CD4-positive, alpha-beta T cell treated with Interleukin-6 at 100 ng/mL for 8 hours (primary cell): ENCODE measurements around the gene IFRD2.
"Not testable (repeated sequence)": the region's sequence is repeated elsewhere in the genome, so short reads cannot be mapped to it uniquely, and the experiment has no call there.

ENCODE experiments used
- DNase-seq: peaks from one replicate; pipeline ENCODE4 v3.0.0-alpha.2; 2020; ENCODE audit warnings: mixed read lengths, low spot score

Gene IFRD2

DNA sequence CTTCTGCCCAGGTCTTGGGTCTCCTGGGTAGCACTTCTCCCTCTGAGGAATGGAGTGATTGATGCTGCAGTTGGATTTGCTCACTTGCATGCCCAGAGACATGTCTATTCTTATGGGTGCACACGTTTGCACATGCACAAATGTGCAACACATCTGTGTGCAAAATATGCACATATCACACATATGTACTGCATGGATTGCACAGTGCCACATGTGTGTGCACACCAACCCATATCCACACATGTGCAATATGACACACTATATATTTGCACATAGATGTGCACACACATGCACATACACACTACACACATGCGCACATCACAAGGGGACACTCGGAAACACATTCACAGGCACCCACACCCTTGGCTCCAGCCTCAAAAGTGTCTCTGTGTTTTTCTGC is 24.0 kb downstream of the IFRD2 start:
- DNase-seq, result no peak

DNA sequence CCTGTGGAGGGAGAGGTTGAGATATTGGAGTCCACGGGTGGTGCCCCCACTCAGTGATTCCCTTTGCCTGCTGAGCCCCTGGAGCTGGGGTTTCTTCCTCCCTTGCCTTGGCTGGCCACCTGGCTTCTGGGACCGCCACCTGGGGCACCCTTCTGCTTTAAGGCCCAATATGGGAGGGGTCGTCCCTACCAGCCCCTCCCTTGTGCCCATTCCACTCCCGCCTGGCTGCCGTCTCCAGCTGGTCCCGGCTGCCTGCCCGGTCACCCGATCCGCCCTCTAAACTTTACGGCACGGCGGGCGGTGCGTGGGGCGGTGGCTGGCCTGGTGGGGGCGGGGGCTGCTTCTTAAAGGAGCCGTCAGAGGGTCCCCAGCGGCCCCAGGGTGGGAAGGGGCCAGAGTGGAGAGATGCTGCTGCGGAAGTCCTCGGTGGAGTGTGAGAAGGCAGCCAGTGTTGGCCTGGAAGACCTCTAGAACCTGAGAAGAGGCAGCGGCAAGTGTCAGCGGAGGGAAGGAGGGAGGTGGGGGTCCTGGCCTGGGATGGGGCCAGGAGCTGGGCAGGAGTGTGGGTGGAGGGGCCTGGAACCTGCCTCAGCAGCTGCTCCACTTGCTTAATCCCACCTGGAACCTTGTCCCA is 24.8 kb downstream of the IFRD2 start:
- DNase-seq, result no peak

DNA sequence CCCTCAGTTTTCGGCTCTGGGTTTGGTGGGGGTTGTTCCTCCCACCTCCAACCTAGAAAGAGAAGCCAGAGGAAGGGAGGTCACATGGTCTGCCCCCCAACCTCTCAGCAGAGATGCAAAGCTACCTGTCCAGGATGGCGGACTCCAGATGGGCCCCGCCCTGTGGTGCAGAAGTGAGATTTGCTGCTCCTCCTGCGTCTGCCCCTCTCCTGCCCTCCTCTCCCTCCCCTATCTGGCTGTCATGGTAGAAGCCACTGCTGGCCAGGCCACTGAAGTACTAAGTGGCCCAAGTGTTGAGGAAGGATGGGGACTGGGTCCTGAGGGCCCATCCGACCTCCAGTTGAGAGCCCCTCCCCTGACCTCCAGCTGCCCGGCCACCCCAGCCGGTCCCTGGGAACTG is 25.4 kb downstream of the IFRD2 start:
- DNase-seq, result no peak

DNA sequence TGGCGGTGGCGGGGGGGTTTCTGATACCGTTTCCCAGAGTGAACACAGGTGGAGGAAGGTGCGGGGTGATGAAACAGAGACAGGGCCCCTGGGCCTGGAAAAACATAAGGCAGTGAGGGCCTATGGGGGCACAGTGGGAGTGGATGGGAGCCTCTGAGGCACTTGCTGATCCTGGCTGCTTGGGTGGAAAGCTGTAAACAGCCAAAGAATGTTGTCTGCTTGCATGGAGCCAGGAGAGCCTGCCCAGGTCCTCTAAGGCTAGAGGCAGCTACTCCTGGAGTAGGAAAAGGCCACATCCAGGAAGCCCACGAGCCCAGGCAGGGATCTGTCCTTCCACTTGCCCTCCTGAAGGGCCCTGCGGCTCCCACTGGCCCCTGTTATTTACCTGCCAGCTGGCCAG is 26.2 kb downstream of the IFRD2 start:
- no peak for DNase-seq

DNA sequence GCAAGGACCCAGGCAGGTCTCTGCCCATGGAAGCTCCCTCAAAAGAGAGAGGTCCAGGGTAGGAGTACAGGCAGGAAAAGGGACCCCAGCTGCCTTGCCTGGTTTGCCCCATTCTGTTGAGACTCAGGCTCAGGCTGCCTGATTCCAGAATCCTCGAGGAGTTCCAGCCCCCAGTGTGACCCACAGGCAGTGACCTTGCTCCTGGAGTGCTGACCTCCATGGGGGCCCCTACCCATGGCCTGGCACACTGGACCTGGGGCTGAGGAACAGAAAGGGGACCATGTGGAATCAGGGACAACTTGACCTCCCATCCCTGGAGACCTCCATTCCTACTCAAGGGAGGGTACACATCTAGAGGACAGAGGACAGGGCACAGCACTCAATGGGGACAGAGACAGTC is 26.7 kb downstream of the IFRD2 start:
- DNase-seq, result no peak

DNA sequence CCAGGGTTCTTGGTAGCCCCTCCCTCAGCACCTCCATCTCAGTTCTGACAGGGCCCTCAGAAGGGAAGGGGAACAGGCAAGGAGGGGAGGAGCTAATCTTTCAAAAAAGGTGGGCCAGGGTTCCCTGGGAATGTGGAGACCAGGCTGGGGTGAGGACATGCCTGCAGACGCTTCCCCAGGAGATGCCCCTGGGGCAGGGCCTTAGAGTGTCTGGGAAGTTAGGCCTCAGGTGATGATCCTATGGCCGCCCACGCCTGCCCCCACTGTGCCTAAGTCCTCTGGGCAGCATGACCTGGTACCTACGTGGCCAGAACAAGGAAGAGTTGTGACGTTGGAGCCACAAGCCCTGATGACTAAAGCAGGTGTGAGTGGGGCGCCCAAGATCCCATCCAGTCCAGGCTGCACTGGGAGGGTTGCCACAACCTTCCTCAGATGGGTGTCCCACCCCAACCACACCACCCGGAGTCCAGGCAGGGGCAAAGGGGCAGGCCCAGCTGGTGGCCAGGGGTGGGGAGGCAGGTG is 27.2 kb downstream of the IFRD2 start:
- DNase-seq, result no peak

DNA sequence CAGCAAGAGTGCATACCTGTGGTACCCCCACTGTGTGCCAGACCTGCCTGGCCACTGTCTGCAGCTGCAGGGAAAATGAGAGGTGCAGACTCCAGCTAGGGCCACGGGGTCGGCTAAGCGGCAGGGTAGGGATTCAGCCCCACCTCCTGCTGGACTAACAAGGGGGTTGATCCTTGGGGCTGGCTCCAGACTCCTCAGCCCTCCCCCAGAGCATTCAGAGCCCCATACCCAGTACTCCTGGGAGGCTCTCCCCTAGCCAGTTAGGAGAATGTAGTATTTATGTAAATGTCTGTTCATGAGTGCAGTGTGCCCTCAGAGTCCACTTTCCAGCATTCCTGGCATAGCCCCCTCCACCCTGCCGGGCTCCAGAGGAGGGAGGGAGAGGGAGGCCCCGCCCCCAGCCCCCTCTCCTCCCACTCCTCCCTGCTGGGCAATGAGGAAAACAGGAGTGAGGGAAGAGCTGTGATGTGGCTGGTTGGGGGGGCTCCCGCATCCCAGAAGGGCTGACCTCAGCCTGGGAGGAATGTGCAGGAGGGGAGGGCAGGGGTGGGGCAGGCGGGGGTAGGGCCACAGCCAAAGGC is 27.8 kb downstream of the IFRD2 start:
- DNase-seq, result no peak

DNA sequence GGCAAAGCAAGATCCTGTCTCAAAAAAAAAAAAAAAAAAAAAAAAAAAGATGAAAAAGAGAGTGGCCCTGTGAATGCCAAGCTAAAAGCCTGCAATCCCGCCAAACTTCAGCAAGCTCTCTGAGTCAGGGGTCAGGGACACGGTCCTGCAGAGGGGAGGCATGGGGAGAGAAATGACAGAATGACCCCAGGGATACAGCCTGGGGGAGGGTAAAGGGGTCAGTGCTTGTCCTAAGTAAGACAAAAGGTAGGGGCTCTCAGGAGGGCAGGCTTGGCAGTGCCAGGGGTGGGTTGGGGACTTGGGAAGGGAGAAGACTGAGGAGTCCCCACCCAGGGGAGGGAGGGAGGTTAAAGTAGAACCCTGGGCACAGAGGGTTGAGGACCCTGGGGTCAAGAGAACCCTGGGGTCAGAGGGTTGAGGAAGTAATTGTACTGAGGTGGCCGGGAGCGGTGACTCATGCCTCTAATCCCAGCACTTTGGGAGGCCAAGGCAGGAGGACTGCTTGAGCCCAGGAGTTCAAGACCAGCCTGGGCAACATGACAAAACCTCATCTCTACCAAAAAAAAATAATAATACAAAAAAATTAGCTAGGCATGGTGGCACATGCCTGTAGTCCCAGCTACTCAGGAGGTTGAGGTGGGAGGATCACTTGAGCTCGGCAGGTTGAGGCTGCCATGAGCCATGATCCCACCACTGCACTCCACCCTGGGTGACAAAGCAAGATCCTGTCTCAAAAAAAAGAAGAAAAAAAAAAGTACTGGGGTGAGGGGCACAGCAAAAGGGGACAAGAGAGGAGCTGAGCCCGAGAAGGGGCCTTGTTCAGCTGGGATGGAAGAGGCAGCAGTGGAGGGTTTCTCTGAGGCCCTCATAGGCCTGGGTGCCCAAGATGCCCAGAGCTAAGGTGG is 28.5 kb downstream of the IFRD2 start:
- no peak for DNase-seq

DNA sequence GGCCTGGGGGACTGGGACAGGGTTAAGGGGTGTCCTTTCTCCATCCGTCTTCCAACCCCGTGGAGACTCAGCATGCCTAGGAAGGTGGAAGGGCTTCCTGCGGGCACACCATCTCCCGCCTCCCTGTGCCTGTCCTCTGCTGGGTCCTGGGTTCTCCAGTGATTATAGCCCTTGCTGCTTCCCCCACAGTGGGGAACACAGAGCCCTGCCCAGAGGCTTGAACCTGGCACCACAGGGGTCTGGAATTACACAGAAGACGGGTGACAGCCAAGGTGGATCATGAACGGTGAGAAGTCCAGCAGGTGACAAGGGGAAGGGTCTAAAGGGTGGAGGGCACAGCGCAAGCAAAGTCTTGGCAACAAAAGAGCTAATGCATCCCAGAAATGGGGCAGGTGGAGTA is 29.5 kb downstream of the IFRD2 start:
- DNase-seq, result no peak

DNA sequence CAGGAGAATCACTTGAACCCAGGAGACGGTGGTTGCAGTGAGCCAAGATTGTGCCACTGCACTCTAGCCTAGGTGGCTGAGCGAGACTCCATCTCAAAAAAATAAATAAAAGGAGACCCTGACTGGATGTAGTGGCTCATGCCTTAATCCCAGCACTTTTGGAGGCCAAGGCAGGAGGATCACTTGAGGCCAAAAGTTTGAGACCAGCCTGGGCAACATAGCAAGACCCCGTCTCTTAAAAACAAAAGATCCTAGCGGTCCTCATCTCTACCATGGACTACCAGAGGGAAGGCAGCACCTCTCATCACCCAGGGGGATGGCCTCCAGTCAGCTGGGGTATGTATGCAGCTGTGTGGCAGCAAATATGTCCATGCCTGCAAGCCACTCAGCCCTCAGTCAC is 30.0 kb downstream of the IFRD2 start:
- DNase-seq, result not testable (repeated sequence)

DNA sequence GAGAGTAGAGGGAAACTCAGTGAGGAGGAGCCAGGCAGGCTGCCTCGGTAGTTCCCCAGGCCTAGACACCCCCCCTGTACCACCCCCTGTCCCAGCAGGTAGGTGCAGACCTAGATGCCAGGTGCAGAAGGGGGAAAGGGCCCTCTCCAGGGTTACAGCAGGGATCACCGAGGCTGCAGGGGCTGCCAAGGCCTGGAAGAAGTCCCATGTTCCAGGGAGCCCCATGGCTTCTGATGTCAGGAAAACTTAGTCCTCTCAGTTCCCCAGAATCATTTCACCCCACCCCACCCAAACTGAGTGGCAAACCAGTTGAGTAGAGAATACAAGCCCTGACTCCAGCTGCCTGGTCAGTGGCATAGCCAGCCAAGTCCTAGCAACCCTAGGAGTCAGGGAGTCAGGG is 30.7 kb downstream of the IFRD2 start:
- no peak for DNase-seq

DNA sequence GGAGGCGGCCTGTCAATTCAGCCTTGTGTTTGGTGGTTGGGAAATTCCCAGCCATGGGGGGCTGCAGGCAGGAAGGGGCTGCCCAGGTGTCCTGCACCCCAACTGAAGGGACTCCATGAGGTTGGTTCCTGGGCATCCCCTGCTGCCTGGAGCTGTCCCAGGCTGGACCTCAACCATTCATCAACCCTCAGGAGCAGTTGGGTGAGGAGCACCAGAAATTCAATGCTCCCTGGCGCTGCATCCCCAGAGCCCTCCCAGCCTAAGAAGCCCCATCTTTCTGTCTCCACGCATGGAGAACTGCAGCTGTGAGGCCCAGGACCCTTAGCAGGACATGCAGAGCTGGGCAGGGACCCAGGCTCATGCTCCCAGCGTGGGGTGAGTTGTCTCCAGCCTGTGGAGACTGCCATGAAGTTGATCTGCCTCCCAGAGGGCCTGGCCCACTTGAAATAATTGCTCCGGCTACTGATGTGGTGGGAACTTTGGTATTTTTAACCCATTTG is 31.2 kb downstream of the IFRD2 start:
- no peak for DNase-seq

DNA sequence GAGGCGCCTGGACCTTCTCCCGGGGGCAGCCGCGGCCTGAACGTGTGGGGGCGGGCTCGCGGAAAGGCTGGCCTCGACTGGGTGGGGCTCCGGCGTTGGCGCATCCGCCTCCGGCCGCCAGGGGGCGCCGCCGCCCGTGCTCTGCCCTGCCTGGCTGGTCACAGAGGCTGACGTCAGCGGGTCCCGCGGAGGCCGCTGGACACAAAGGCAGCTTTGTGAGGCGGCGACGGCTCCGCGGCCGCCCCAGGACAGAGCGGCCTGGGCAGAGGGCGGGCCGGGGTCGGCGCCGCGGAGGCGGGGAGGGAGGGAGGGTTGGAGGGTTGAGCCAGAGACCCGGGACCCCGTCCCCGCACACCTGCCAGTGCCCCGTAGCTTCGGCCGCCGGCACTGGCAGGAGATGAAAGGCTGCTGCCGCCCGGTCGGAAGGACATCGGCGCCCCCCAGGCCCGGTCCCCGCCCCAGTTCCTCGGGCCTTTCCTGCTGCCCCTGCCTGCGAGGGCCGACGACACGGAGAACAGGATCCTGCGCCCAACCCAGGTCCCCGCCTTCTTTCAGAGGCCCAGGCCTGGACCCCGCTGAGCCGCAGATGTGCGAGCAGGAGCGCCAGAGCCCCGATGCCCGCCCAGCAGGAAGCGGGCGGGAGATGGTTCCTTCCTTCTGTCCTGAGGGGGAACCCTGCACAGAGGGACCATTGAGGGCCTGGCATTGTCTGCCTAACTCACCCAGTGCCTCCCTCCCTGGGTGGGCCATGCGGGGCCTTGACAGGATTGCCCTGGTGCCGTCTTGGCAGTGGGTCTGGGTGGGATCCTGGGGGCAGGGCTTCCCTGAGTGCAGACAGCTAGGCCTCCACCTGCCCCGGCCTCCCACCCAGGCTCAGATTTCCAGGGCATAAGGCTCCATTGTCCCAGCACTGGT is 31.9 kb downstream of the IFRD2 start:
- DNase-seq, result peak; percentile 78

DNA sequence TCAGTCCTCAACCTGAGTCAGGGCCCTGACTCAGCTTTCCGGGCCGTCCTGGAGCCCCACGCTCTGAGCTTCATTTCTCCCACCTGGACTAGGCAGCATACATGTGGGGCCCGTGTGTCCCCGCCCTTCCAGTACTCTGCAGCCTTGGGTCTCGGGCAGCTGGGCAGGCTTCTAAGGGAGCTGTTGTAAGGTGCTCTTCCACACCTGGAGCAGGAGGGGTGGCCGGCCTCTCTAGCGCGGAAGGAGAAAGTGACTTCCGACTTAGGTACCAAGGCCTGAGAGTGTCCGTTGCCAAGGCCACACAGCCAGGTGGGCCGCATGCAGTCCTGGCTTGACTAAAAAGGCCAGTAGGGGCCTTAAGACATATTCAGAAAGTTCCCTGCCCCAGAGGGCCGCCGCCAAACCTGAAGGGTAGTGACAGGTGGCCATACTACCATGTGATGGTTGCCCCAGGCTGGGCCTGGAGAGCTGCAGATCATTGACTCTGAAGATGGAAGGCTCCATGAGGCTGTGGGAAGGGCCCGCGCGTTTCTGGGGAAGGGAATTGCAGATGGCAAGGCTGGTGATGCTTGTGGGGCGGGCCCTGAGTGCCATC is 32.7 kb downstream of the IFRD2 start:
- no peak for DNase-seq

DNA sequence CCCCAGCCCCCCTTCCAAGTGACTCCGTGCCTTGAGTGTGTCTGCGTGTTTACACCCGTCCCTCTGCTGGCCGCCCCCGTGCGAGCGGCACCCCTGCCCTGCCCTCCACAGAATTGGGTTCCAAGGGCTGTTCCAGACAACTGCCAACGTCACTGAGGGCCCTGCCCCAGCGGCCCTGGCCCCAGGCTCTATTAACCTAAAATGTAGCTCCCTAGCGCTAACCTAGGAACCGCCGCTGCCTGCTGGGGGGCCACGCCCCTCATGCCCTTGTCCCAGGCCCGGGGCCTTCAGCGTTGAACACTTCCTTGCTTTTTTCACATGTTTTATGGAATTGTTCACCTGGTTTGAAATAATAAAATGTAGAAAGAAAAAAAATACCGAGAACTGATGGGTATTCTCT is 33.2 kb downstream of the IFRD2 start:
- DNase-seq, result no peak

DNA sequence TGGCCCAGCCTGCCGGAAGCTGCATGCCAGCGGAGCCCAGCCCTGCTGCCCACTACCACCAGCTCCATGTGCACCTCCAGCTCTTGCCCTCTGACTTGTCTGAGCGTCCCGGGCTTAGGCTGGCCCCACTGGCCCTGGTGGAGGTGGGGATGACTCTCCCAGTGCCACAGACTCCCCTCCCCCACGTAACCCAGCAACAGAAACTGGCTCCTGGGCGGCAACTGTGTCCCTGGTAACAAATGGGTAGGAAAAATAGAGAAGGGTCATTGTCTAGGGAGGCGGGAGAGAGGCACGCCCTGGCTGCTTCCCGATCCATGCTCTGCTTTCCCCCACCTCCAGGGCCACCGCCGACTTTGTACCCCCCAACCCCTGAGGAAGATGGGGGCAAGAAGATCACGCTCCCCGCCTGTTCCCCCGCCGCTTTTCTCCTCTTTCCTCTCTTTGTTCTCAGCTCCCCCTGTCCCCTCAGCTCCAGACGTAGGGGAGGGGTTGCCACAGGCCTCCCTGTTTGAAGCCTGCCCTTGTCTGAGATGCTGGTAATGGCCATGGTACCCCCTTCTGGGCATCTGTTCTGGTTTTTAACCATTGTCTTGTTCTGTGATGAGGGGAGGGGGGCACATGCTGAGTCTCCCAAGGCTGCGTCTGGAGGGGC is 34.1 kb downstream of the IFRD2 start:
- DNase-seq, result no peak

DNA sequence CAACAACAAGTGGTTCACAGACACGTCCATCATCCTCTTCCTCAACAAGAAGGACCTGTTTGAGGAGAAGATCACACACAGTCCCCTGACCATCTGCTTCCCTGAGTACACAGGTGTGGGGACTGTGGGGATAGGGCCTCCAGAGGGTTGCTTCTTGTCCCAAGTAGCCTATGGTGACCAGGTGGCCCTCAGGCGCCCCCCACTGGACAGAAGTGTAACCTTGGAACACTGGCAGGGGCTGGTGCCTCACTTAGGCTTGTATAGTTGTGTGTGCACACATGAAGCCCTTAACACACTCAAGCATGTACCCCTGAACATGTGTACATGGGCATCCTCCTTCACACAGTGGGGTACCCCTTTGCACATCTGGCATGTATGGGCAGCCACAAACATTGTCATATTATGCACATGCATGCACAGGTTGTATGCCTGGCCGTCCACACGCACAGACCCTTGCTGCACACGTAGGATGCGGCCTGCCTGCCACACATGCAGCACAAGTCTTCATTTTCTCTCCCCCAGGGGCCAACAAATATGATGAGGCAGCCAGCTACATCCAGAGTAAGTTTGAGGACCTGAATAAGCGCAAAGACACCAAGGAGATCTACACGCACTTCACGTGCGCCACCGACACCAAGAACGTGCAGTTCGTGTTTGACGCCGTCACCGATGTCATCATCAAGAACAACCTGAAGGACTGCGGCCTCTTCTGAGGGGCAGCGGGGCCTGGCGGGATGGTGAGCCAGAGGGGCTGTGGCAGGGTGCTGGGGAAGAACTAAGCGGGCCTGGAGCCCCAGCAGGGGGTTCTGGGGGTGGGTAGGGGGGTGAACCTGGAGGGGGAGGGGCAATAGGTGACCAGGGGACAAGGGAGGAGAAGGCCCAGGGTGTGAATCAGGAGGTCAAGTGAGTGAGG is 35.0 kb downstream of the IFRD2 start:
- DNase-seq, result no peak

DNA sequence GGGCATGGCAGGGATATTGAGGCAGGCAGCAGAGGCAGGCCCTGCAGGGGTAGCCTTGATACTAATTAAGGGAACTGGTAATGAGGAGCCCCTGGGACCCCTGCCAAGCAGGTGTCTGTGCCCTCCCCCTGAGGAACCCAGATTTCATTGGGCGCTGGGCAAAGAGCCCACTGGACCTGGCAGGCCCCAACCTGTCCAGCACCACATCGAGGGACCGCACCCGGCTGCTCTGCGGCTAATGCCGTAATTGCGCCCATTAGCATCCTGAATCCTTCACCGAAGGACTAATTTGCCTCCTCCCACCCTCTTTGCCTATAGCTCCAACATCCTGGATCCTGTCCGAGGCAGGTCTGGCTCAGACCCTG is 37.0 kb downstream of the IFRD2 start:
- no peak for DNase-seq

DNA sequence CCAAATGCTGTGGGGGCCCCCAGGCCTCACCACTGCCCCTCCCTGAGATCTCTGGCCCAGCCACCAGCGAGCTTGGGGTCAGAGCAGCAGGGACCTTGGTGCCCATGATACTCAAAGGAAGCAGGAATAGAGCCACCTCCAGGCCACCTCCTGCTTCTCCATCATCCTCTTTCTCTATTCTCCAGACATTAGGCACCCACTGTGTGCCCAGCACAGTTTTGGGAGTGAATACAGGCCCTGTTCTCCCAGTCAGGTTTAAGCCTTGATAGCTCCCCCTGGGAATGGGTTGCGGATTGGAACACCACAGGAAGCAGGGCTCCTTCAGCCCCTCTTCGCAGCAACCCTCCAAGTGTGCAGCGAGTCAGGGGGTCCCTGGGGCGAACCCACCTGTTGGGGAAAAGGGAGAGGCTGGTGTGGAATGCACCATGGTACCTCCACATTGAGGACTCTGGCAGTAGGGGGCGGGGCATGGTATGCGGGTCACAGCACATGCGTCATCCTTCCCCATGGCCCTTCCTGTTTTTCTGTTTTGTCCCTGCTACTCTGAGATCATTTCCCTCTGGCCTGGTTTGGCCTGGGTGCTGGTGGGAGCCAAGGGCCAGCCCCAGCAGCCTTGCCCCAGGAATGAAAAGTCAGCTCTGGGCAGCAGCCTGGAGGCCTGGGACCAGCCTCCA is 37.5 kb downstream of the IFRD2 start:
- DNase-seq, result no peak
